GM18507 (cell line): ENCODE data around the gene RBFOX1.

ENCODE experiments used
- DNase-seq: peaks from one replicate; pipeline ENCODE4 v3.0.0; 2011; ENCODE audit warnings: low read depth; ENCODE audit not compliant: insufficient read length; ENCODE audit errors: extremely low spot score
- FAIRE-seq: peaks from 2 replicates; lab custom pipeline; 2011; peaks lifted over from hg19 to GRCh38; lab: Jason Lieb, UNC

Gene RBFOX1

DNA sequence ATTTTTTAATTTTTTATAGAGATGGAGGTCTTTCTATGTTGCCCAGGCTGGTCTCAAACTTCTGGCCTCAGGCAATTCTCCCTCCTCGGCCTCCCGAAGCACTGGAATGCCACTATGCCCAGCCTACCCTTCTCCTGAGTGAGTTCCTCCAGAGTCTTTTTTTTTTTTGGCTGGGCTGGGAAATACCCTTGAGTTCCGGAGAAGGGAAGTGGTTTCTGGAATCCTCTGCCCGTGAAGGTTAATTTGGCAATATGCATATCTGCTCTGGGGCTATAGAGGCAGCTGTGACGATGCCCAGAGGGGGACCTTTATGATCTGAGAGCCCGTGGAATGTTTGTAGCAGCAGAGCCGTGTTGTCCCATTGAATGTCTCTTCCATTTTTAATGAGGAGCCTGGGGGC, 217.5 kb downstream of the RBFOX1 start:
- DNase-seq, result no peak
- no peak for FAIRE-seq

DNA sequence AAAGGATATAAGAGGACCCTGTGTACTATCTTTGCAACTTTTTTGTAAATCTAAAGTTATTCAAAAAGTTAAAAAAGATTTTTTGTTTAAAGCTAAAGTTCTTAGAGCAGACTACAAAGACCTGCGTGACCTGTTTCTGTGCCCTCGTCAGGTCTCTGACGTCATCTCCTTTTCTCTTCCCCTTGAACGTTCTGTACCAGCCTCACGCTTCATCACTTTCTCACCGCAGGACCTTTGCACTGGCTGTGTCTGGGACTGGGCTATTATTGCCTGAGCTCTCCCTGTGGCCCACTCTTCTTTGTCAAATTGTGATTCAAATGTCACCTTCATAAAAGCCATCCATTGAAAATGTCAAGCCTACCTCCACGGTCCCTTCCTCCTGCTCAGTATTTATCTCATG, 222.8 kb downstream of the RBFOX1 start:
- DNase-seq (no peak), FAIRE-seq (no peak)

- FAIRE-seq (no peak), DNase-seq (no peak)
Measured at GRCh38 chr16:7561908-7562405, 229.3 kb downstream of the RBFOX1 start.

DNA sequence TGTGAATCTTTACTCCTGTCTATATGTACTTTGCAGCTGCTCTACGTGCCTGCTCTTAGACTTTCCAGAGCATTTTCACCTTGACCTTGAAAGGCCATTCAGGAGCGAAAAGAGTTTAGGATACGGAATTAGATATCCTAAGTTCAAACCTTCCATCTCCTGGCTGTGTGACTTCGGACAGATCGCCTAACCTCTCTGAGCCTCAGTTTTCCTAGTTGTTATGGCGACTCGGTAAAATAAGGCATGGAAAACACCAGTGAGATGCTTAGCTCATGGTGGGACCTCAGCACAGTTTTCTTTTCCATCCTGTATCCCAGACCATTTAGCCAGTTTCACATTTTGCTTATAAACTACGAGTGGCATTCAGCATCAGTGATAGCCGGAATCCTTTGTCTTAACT, 233.7 kb downstream of the RBFOX1 start:
- DNase-seq (no peak), FAIRE-seq (no peak)

DNA sequence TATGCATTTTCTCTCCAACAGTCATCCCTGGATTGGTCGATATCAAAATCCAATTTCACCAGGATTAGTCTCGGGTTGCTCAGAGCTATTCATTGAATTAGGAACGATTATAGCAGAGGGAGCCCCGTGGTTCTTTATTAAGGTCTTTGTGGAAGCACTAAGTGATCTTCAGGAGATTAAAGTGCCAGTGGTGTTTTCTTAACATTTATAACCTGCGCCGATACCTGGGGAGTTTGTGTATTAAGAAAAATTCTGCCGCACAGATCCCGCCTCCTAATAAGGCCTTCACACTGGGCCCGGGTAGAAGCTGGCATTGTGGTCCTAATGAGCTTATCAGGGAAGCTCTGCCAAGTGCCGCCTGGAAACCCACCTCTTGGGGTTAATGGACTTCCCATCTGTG, 238.7 kb downstream of the RBFOX1 start:
- FAIRE-seq, result no peak

GRCh38 chr16:7577588-7577987, 244.9 kb downstream of the RBFOX1 start:
- DNase-seq (no peak), FAIRE-seq (no peak)

More for the DNA sequence above, 238.7 kb downstream of the RBFOX1 start:
- no peak for DNase-seq

GRCh38 chr16:7579454-7579853, 246.8 kb downstream of the RBFOX1 start:
- FAIRE-seq (no peak), DNase-seq (no peak)

- DNase-seq (no peak), FAIRE-seq (no peak)
Measured at GRCh38 chr16:7581175-7581574, 248.5 kb downstream of the RBFOX1 start.

DNA sequence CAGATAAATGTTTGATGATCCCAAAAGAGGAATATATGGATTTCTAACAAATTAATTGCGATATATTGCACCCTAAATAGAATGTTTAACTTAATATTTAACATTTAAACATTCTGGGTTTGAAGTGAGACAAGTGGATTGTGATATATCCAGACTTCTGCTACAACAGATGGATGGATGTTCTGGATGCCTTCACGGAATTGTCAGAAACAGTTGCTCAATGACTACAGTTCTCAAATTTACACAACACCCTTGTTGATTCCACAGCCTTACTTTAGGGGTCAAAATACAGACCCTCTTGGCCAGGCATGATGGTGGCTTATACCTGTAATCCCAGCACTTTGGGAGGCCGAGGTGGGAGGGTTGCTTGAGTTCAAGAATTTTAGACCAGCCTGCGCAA, 250.8 kb downstream of the RBFOX1 start:
- no peak for FAIRE-seq
- no peak for DNase-seq

- no peak for DNase-seq
- FAIRE-seq, result no peak
Measured at GRCh38 chr16:7584561-7584960, 251.9 kb downstream of the RBFOX1 start.

DNA sequence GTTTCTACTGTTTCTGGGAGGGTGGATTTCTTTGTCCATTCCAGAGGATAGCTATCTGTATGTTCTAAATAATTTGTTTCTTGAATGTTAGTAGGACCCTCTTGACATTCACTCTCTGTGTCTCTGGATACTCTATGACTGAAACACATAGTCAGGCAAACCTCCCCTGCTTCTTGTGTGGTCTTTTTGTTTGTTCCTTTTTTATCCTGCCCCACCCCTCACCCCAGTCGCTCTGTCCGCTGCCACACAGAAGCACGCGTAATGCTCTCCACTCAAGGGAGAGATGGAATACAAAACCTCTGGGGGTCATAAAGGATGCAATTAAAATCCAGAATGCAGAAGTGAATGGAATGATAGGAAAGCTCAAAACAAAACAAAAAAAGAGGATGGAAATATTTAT, 253.1 kb downstream of the RBFOX1 start:
- DNase-seq (no peak), FAIRE-seq (no peak)

GRCh38 chr16:7590934-7591333, 258.3 kb downstream of the RBFOX1 start:
- FAIRE-seq, result no peak
- DNase-seq, result no peak

GRCh38 chr16:7596308-7596707, 263.7 kb downstream of the RBFOX1 start:
- FAIRE-seq, result no peak
- DNase-seq, result no peak

DNA sequence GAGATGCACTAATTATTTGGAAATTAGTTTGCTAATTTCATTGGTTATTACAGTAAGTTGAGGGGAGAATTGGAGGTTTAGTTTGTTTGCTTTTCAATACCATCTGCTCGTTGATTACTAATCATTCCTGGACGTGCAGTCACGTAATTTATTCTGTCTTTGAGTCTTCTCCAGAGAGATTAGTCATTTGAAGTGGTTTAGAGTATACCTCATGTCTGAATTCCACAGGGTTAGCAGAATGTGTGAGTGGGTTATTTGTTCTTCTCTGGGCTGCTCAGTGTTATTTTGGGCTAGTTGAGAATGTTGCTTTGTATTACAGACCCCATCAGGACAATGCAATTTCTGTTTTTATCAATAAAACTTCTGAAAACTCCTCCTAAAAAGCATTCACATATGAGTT, 265.0 kb downstream of the RBFOX1 start:
- no peak for FAIRE-seq
- DNase-seq, result no peak

GRCh38 chr16:7601100-7601499, 268.5 kb downstream of the RBFOX1 start:
- no peak for FAIRE-seq
- no peak for DNase-seq

- DNase-seq (no peak), FAIRE-seq (no peak)
Measured at GRCh38 chr16:7602291-7602950, 269.8 kb downstream of the RBFOX1 start.

DNA sequence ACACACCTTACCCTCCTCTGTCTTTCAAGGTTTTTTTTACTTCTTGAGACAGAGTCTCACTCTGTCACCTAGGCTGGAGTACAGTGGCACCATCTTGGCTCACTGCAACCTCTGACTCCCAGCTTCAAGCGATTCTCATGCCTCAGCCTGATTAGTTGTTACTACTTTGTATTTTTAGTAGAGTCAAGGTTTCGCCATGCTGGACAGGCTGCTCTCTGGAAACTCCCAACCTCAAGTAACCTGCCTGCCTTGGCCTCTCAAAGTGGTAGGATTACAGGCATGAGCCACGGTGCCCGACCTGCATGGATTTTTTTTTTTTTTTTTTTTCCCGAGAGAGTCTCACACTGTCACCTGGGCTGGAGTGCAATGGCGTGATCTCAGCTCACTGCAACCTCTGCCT, 273.2 kb downstream of the RBFOX1 start:
- DNase-seq (no peak), FAIRE-seq (no peak)

DNA sequence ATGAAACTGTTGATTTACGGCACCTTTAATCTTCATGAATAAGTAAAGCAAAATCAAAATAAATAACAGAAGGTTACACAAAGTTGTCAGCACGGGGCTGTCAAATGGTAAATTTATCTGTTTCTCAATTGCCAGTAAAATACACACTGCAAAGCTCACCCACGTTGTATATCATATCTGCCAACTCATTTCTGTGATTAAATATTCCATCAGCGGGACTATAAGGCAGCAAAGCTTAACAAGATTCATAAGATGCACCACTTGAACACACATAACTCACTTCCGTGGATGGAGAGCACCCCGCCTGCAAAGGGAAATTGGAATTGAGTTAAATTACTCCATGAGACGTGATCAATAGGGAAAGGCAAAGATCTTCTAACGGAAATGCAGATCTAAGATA, 280.0 kb downstream of the RBFOX1 start:
- FAIRE-seq (no peak), DNase-seq (no peak)

DNA sequence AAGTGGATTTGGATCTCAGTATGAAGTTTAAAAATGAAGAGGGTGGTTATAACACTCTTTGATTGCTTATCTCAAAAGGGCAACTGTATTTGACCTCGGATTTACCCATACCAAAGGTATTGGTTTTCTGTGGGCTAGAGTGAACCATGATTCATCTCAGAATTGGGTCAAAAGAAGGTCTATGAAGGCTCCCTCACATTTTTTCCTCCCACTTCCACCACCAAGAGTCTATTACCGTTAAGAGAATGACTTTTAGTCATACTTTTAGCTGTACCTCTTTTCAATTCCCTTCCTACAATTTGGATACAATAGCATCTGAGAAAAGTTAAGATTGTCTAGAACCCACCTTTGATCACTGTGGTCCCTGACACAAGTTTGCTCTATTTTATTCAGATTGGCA, 280.9 kb downstream of the RBFOX1 start:
- DNase-seq (no peak), FAIRE-seq (no peak)

GRCh38 chr16:7614021-7614795, 281.6 kb downstream of the RBFOX1 start:
- FAIRE-seq (no peak), DNase-seq (no peak)

- DNase-seq, result no peak
Measured at GRCh38 chr16:7615565-7615964, 282.9 kb downstream of the RBFOX1 start.

More at GRCh38 chr16:7615565-7615964, 282.9 kb downstream of the RBFOX1 start:
- FAIRE-seq, result no peak
